ENCODE results near the gene SEMA4D.

DNA sequence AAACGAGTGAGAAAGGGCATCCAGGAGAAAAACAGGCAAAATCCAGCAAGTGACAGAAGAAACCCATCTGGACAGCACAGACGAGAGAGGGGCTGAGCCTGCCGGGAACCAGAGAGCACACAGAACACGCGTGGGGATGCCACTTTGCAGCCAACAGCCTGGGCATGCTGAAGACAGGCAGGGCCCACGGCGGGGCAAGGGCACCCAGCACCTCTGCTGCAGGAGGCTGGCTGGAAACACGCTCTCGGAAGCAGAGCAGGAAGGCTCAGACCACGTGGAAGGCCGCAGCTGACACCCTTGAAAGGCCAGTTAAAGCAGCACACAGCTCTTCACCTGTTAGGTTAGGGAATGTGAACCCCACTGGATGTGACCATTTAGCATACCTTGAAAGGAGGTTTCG is 103.5 kb downstream of the SEMA4D start:
- TF ChIP-seq, protein P1, sequence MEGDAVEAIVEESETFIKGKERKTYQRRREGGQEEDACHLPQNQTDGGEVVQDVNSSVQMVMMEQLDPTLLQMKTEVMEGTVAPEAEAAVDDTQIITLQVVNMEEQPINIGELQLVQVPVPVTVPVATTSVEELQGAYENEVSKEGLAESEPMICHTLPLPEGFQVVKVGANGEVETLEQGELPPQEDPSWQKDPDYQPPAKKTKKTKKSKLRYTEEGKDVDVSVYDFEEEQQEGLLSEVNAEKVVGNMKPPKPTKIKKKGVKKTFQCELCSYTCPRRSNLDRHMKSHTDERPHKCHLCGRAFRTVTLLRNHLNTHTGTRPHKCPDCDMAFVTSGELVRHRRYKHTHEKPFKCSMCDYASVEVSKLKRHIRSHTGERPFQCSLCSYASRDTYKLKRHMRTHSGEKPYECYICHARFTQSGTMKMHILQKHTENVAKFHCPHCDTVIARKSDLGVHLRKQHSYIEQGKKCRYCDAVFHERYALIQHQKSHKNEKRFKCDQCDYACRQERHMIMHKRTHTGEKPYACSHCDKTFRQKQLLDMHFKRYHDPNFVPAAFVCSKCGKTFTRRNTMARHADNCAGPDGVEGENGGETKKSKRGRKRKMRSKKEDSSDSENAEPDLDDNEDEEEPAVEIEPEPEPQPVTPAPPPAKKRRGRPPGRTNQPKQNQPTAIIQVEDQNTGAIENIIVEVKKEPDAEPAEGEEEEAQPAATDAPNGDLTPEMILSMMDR (IDR thresholded peaks at IDR 0.05; ENCODE audit: low read length): no peak
- TF ChIP-seq EZH2 (IDR thresholded peaks at IDR 0.05; ENCODE audit: borderline replicate concordance, low read length): no peak

All from OCI-LY1 (cell line).